Activated naive CD8-positive, alpha-beta T cell treated with anti-CD3 and anti-CD28 coated beads, Interleukin-2, amount 10 ng/mL, durations not matched to agents 7 days and 5 days (primary cell): ENCODE results near the gene PSORS1C1. TPM values are rescaled to one million over a fixed set of nuclear protein-coding genes. Genes with fewer than 3 reads are reported as not detected.

Experiments
- ATAC-seq: fragments of 150-1000 bp; cut with Tn5 transposase; one replicate; pipeline ENCODE4 v1.10.0; 2021; ENCODE audit warnings: low read depth, moderate library complexity
- POLR2A ChIA-PET: fragments of 350-600 bp; sonication (Branson Sonifier 250); formaldehyde crosslinking; loops from one replicate; lab custom pipeline; 2021; ENCODE audit warnings: antibody characterized with exemption; lab: Charles Lee
- DNase-seq: peaks from one replicate; pipeline ENCODE4 v3.0.0; 2021
- H3K27ac Mint-ChIP-seq: one replicate; pipeline ENCODE4 v1.8.0; 2022; ENCODE audit warnings: mild to moderate bottlenecking, mixed read lengths
- H3K27me3 Mint-ChIP-seq: one replicate; pipeline ENCODE4 v1.8.0; 2022; ENCODE audit warnings: mild to moderate bottlenecking, moderate library complexity, mixed read lengths
- H3K36me3 Mint-ChIP-seq: one replicate; pipeline ENCODE4 v1.8.0; 2021; ENCODE audit warnings: mild to moderate bottlenecking, mixed read lengths
- H3K4me1 Mint-ChIP-seq: one replicate; pipeline ENCODE4 v1.8.0; 2021; ENCODE audit warnings: mixed read lengths
- H3K4me3 Mint-ChIP-seq: one replicate; pipeline ENCODE4 v1.8.0; 2022; ENCODE audit warnings: mild to moderate bottlenecking, moderate library complexity, mixed read lengths
- H3K9me3 Mint-ChIP-seq: one replicate; pipeline ENCODE4 v1.8.0; 2021; ENCODE audit warnings: mixed read lengths
- total RNA-seq, 2 experiments: library from RNA; stranded (reverse); gene quantifications; one replicate each; pipeline ENCODE4 v1.2.3, GENCODE V29; 2021

Gene PSORS1C1
- total RNA-seq, 2 experiments from 2014 or later, result not detected

- Mint-ChIP-seq H3K4me1 (no peaks in the 10 kb centered on the region), H3K27me3 (peaks cover 11% of the 10 kb centered on the region), H3K27ac (no peak overlapping the region), H3K4me3 (no peak overlapping the region), H3K36me3 (no peaks in the 10 kb centered on the region), H3K9me3 (no peaks in the 10 kb centered on the region)
- ATAC-seq, result no peak
- no peak for DNase-seq
- POLR2A ChIA-PET, result no interaction called here
These were observed 3.6 kb upstream of the PSORS1C1 start for GRCh38 chr6:31110825-31111582.

DNA sequence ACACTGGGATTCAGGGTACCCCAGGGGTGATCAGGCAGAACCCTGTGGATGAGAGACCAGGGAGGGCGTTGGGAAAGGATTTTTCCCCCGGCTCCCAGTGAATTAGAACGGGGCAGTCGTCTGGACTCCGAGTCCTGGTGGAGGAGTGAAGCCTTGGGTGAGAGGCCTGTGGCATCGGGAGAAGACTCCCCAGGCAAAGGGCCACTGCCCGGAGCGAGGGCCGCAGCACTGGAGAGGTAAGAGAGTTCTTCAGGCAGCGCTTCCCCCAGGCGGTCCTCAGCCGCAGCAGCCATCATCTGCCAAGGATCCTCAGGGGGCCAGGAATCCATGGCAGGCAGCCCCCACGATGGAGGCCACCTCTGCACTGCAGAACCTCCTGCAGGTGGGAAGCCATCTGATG is 2.9 kb upstream of the PSORS1C1 start:
- no peak overlapping the region for H3K4me3 Mint-ChIP-seq
- no peak for ATAC-seq
- no peaks in the 10 kb centered on the region for H3K36me3 Mint-ChIP-seq
- H3K27ac Mint-ChIP-seq, result no peak overlapping the region
- DNase-seq, result no peak
- no peaks in the 10 kb centered on the region for H3K4me1 Mint-ChIP-seq
- H3K9me3 Mint-ChIP-seq, result no peaks in the 10 kb centered on the region
- H3K27me3 Mint-ChIP-seq, result peaks cover 9% of the 10 kb centered on the region
- POLR2A ChIA-PET, result no interaction called here

- DNase-seq (no peak), ATAC-seq (no peak)
- H3K9me3 Mint-ChIP-seq, result no peaks in the 10 kb centered on the region
- H3K4me3 Mint-ChIP-seq, result no peak within 1 kb of the TSS
- no peaks in the 10 kb centered on the region for H3K4me1 Mint-ChIP-seq
- no peaks in the 10 kb centered on the region for H3K36me3 Mint-ChIP-seq
- H3K27ac Mint-ChIP-seq, result no peak within 1 kb of the TSS
- POLR2A ChIA-PET, result no interaction called here
- H3K27me3 Mint-ChIP-seq, result peaks cover 9% of the 10 kb centered on the region
These were observed 2.1 kb upstream of the PSORS1C1 start, which contains the start of gene C6orf15 for GRCh38 chr6:31112478-31112877. Gene C6orf15 (minus strand): TSS chr6:31112575. CDS start chr6:31112555, 20 bp downstream.

GRCh38 chr6:31113861-31114540 is 599 bp upstream of the PSORS1C1 start:
- ATAC-seq (no peak), DNase-seq (no peak)
- H3K4me3 Mint-ChIP-seq, result no peak overlapping the region
- H3K36me3 Mint-ChIP-seq, result no peaks in the 10 kb centered on the region
- H3K9me3 Mint-ChIP-seq, result no peaks in the 10 kb centered on the region
- no peaks in the 10 kb centered on the region for H3K4me1 Mint-ChIP-seq
- H3K27ac Mint-ChIP-seq, result no peak overlapping the region
- POLR2A ChIA-PET, result no interaction called here
- H3K27me3 Mint-ChIP-seq, result peaks cover 9% of the 10 kb centered on the region

- no peak overlapping the region for H3K27ac Mint-ChIP-seq
These were observed 610 bp downstream of the PSORS1C1 start for GRCh38 chr6:31114970-31115849.

GRCh38 chr6:31115941-31116560 is 1.5 kb downstream of the PSORS1C1 start:
- H3K4me3 Mint-ChIP-seq, result no peak overlapping the region
- POLR2A ChIA-PET, result no interaction called here
- no peak overlapping the region for H3K27ac Mint-ChIP-seq
- peaks cover 6% of the 10 kb centered on the region for H3K27me3 Mint-ChIP-seq
- no peaks in the 10 kb centered on the region for H3K4me1 Mint-ChIP-seq
- no peak for DNase-seq
- H3K36me3 Mint-ChIP-seq, result no peaks in the 10 kb centered on the region
- H3K9me3 Mint-ChIP-seq, result no peaks in the 10 kb centered on the region
- ATAC-seq, result no peak

More at GRCh38 chr6:31114970-31115849, 610 bp downstream of the PSORS1C1 start:
- ATAC-seq (no peak), DNase-seq (no peak)
- no peaks in the 10 kb centered on the region for H3K36me3 Mint-ChIP-seq
- POLR2A ChIA-PET, result no interaction called here
- no peaks in the 10 kb centered on the region for H3K9me3 Mint-ChIP-seq
- H3K4me1 Mint-ChIP-seq, result no peaks in the 10 kb centered on the region
- peaks cover 6% of the 10 kb centered on the region for H3K27me3 Mint-ChIP-seq
- no peak overlapping the region for H3K4me3 Mint-ChIP-seq

GRCh38 chr6:31116661-31117385 is 2.2 kb downstream of the PSORS1C1 start:
- H3K27me3 Mint-ChIP-seq, result peaks cover 6% of the 10 kb centered on the region
- no peaks in the 10 kb centered on the region for H3K4me1 Mint-ChIP-seq
- ATAC-seq (no peak), DNase-seq (no peak)
- no peaks in the 10 kb centered on the region for H3K9me3 Mint-ChIP-seq
- POLR2A ChIA-PET, result no interaction called here
- no peak overlapping the region for H3K27ac Mint-ChIP-seq
- H3K36me3 Mint-ChIP-seq, result no peaks in the 10 kb centered on the region
- no peak overlapping the region for H3K4me3 Mint-ChIP-seq

GRCh38 chr6:31118178-31118577 is 3.6 kb downstream of the PSORS1C1 start:
- ATAC-seq (no peak), DNase-seq (no peak)
- Mint-ChIP-seq H3K36me3 (no peaks in the 10 kb centered on the region), H3K27me3 (peaks cover 4% of the 10 kb centered on the region), H3K4me3 (no peak overlapping the region), H3K4me1 (no peaks in the 10 kb centered on the region), H3K9me3 (no peaks in the 10 kb centered on the region), H3K27ac (no peak overlapping the region)
- POLR2A ChIA-PET, result no interaction called here

GRCh38 chr6:31120151-31120915 is 5.7 kb downstream of the PSORS1C1 start, which contains the start of gene CDSN:
Gene CDSN (minus strand): TSS chr6:31120446. CDS start chr6:31120419, 27 bp downstream.
- POLR2A ChIA-PET, result interaction anchor here (0.7 kb wide), 1 partner anchor 9 kb away, joined by 3 read pairs; no protein-coding TSS in a partner anchor
- no peak for DNase-seq
- Mint-ChIP-seq H3K27me3 (peaks cover 5% of the 10 kb centered on the region), H3K9me3 (no peaks in the 10 kb centered on the region), H3K4me1 (no peaks in the 10 kb centered on the region), H3K4me3 (no peak within 1 kb of the TSS), H3K36me3 (no peaks in the 10 kb centered on the region), H3K27ac (no peak within 1 kb of the TSS)
- no peak for ATAC-seq

DNA sequence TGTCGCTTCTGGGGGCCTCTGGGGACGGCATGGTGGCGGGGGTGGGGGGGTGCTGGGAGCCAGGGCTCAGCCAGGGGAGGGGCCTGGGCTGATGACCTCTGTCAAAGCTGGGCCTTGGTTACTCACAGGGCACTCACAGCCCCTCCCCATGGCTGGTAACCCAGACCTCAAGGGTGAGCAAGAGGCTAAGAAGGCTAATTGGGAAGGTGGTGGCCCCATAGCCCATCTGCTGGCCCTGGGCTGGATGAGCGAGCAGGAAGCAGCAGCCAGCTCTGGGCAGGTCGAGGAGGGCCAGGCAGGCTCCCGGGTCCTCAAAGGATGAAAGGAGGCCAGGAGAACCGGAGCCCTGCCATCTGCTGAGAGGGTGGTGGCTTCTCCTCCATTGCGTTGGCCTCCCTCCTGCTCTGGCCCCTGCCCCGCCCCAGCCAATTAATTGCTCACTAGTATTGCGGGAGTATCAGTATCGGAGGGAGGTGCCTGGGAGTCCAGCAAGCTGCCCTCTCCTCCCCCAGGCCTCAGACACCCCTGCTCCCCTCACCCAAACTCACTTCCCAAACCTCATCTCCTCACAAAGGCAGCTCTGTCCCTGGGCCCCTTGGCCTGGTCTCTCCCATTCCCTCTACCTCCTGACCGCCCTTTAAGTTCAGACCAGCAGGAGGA is 6.7 kb downstream of the PSORS1C1 start:
- POLR2A ChIA-PET, result interaction anchor here (0.7 kb wide), 1 partner anchor 8 kb away, joined by 3 read pairs; no protein-coding TSS in a partner anchor
- Mint-ChIP-seq H3K36me3 (no peaks in the 10 kb centered on the region), H3K27ac (no peak overlapping the region), H3K9me3 (no peaks in the 10 kb centered on the region), H3K4me3 (no peak overlapping the region), H3K27me3 (peaks cover 2% of the 10 kb centered on the region), H3K4me1 (no peaks in the 10 kb centered on the region)
- ATAC-seq (no peak), DNase-seq (no peak)

DNA sequence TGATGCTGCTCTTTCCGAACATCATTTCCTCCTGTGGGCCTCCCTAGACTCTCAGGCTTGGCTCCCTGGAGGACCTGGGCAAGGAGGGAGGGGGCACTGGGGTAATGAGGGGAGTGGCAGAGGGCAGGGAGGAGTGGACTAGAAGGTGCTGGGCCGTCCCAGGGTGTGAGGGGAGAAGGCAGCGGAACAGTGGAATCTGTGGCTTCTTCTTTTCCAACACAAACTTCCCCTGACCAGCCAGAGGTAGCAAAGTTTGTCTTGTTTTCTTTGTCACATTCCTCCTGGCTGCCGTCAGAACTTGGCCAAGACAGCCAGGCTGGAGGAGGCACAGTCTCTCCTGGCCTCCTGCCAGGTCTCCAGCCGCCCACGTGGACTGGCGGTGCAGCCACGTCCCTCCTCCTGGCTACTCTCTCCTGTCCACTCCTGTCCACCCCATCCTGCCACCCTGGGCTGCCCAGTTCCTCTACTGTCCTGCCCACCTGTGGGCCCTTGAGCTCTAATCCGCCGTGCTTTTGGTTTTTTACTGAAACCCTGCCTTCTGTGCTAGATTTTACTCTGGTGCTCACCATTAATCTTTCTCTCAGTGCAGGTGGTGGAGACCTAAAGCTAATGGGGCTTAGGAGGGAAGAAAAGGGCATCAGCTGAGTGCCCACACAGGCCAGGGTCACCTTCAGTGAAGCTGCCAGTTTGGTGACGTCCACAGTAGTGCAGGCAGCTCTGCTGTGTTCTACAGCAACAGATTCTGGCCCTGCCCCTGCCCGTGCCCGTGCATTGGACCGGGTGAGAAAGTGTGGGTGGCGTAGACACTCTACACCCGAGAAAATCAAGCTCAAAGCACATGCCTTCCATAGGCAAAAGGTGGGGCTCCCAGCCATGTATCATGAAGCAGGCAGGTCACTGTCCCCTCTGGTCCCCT is 8.4 kb downstream of the PSORS1C1 start:
- Mint-ChIP-seq H3K4me3 (no peak overlapping the region), H3K36me3 (no peaks in the 10 kb centered on the region), H3K27ac (no peak overlapping the region), H3K4me1 (peaks cover 3% of the 10 kb centered on the region), H3K9me3 (no peaks in the 10 kb centered on the region), H3K27me3 (peaks cover 5% of the 10 kb centered on the region)
- POLR2A ChIA-PET, result no interaction called here
- DNase-seq, result no peak
- no peak for ATAC-seq
